Effector memory CD4-positive, alpha-beta T cell (primary cell): Measurements from ENCODE around the gene CPNE5.

Source experiments
- DNase-seq, 3 donors: peaks; one replicate each; pipeline ENCODE4 v3.0.0-alpha.2; 2020
- H3K27ac ChIP-seq: 2 replicates; pipeline ENCODE4 v1.7.0; 2013; ENCODE audit warnings: mild to moderate bottlenecking, low read length, moderate library complexity; ENCODE audit not compliant: insufficient read depth, poor library complexity, severe bottlenecking
- H3K27me3 ChIP-seq: replicated peaks from 2 replicates; pipeline ENCODE4 v1.7.0; 2013; ENCODE audit warnings: mild to moderate bottlenecking, low read length; ENCODE audit not compliant: insufficient read depth, control insufficient read depth, poor library complexity, severe bottlenecking
- H3K36me3 ChIP-seq: 2 replicates; pipeline ENCODE4 v1.7.0; 2013; ENCODE audit warnings: mild to moderate bottlenecking, low read length, moderate library complexity; ENCODE audit not compliant: control insufficient read depth, insufficient read depth
- H3K4me1 ChIP-seq: 2 replicates; pipeline ENCODE4 v1.7.0; 2013; ENCODE audit warnings: low read length, mild to moderate bottlenecking; ENCODE audit not compliant: control insufficient read depth, insufficient read depth, poor library complexity, severe bottlenecking
- H3K4me3 ChIP-seq: 2 replicates; pipeline ENCODE4 v1.7.0; 2013; ENCODE audit warnings: low read length, low read depth, mild to moderate bottlenecking; ENCODE audit not compliant: insufficient read depth, poor library complexity, severe bottlenecking
- H3K9me3 ChIP-seq: 2 replicates; pipeline ENCODE4 v1.7.0; 2013; ENCODE audit warnings: mild to moderate bottlenecking, low read length, moderate library complexity; ENCODE audit not compliant: control insufficient read depth

Gene CPNE5

GRCh38 chr6:36755435-36756348 is 83.6 kb downstream of the CPNE5 start:
- H3K27me3 ChIP-seq = no peaks in the 10 kb centered on the region
- H3K4me3 ChIP-seq = peak overlapping the region; percentile 3
- no peaks in the 10 kb centered on the region for H3K9me3 ChIP-seq
- DNase-seq = peak; percentile 80 to 82 (median 81)
- H3K4me1 ChIP-seq = peaks cover 65% of the 10 kb centered on the region
- H3K36me3 ChIP-seq = no peaks in the 10 kb centered on the region
- peak overlapping the region; percentile 88 for H3K27ac ChIP-seq

GRCh38 chr6:36754582-36755434 is 84.4 kb downstream of the CPNE5 start:
- H3K36me3 ChIP-seq = no peaks in the 10 kb centered on the region
- H3K9me3 ChIP-seq = no peaks in the 10 kb centered on the region
- DNase-seq = no peak
- no peaks in the 10 kb centered on the region for H3K27me3 ChIP-seq
- no peak overlapping the region for H3K4me3 ChIP-seq
- H3K4me1 ChIP-seq = peaks cover 65% of the 10 kb centered on the region
- peak overlapping the region; percentile 79 for H3K27ac ChIP-seq

- DNase-seq = no peak
- no peak overlapping the region for H3K4me3 ChIP-seq
- H3K27me3 ChIP-seq = no peaks in the 10 kb centered on the region
- no peaks in the 10 kb centered on the region for H3K36me3 ChIP-seq
- no peaks in the 10 kb centered on the region for H3K9me3 ChIP-seq
- no peak overlapping the region for H3K27ac ChIP-seq
- H3K4me1 ChIP-seq = peaks cover 58% of the 10 kb centered on the region
These were observed 85.4 kb downstream of the CPNE5 start for GRCh38 chr6:36753671-36754405.

- Histone ChIP-seq H3K4me3 (no peak overlapping the region), H3K9me3 (no peaks in the 10 kb centered on the region), H3K36me3 (no peaks in the 10 kb centered on the region), H3K27me3 (no peaks in the 10 kb centered on the region), H3K27ac (peak overlapping the region; percentile 40), H3K4me1 (peaks cover 58% of the 10 kb centered on the region)
- DNase-seq = no peak
These were observed 86.2 kb downstream of the CPNE5 start for GRCh38 chr6:36752886-36753506.

- Histone ChIP-seq H3K4me3 (no peak overlapping the region), H3K4me1 (peaks cover 52% of the 10 kb centered on the region), H3K9me3 (no peaks in the 10 kb centered on the region), H3K27me3 (no peaks in the 10 kb centered on the region), H3K27ac (peak overlapping the region; percentile 40), H3K36me3 (no peaks in the 10 kb centered on the region)
- DNase-seq = no peak
These were observed 86.9 kb downstream of the CPNE5 start for GRCh38 chr6:36752187-36752885.

GRCh38 chr6:36751833-36752186 is 87.4 kb downstream of the CPNE5 start:
- no peaks in the 10 kb centered on the region for H3K27me3 ChIP-seq
- H3K4me1 ChIP-seq = peaks cover 47% of the 10 kb centered on the region
- no peaks in the 10 kb centered on the region for H3K9me3 ChIP-seq
- no peaks in the 10 kb centered on the region for H3K36me3 ChIP-seq
- peak overlapping the region; percentile 40 for H3K27ac ChIP-seq
- DNase-seq = no peak
- H3K4me3 ChIP-seq = no peak overlapping the region

- no peaks in the 10 kb centered on the region for H3K27me3 ChIP-seq
- peaks cover 40% of the 10 kb centered on the region for H3K4me1 ChIP-seq
- DNase-seq = no peak
- no peaks in the 10 kb centered on the region for H3K36me3 ChIP-seq
- H3K9me3 ChIP-seq = no peaks in the 10 kb centered on the region
- no peak overlapping the region for H3K4me3 ChIP-seq
- no peak overlapping the region for H3K27ac ChIP-seq
These were observed 88.2 kb downstream of the CPNE5 start for GRCh38 chr6:36751091-36751490.

GRCh38 chr6:36749829-36750489 is 89.3 kb downstream of the CPNE5 start:
- Histone ChIP-seq H3K27me3 (no peaks in the 10 kb centered on the region), H3K4me3 (no peak overlapping the region), H3K27ac (no peak overlapping the region), H3K9me3 (no peaks in the 10 kb centered on the region), H3K4me1 (peaks cover 29% of the 10 kb centered on the region), H3K36me3 (no peaks in the 10 kb centered on the region)
- no peak for DNase-seq

GRCh38 chr6:36746251-36746650 is 93.0 kb downstream of the CPNE5 start:
- Histone ChIP-seq H3K27ac (no peak overlapping the region), H3K9me3 (no peaks in the 10 kb centered on the region), H3K36me3 (no peaks in the 10 kb centered on the region), H3K27me3 (no peaks in the 10 kb centered on the region), H3K4me3 (no peak overlapping the region), H3K4me1 (peaks cover 12% of the 10 kb centered on the region)
- no peak for DNase-seq
